A673 (cell line): Measurements from ENCODE around the gene CC2D1A. TPM values are rescaled to one million over a fixed set of nuclear protein-coding genes. Genes with fewer than 3 reads are reported as not detected.
A peak's percentile ranks its signal among the peaks of the same experiment; 100 is the strongest.
"Not testable (repeated sequence)": the region's sequence is repeated elsewhere in the genome, so short reads cannot be mapped to it uniquely, and the experiment has no call there.

Source experiments
- BruUV-seq: library from RNA; stranded (reverse); fragments of 400-500 nt; replicated peaks from 2 replicates; lab custom pipeline; 2021; lab: Mats Ljungman, UMichigan
- CTCF ChIA-PET: fragments of 300-600 bp; sonication (Branson Sonifier 250); formaldehyde crosslinking; loops from one replicate; lab custom pipeline; 2022; ENCODE audit warnings: antibody characterized with exemption; lab: Charles Lee
- POLR2A ChIA-PET: fragments of 300-600 bp; sonication (Branson Sonifier 250); formaldehyde crosslinking; loops from one replicate; lab custom pipeline; 2022; ENCODE audit warnings: antibody characterized with exemption; ENCODE audit not compliant: low non-redundant PET; lab: Charles Lee
- DNase-seq: peaks from one replicate; pipeline ENCODE4 v3.0.0-alpha.2; 2015; ENCODE audit warnings: low spot score
- H3K27ac ChIP-seq: fragments of 200-600 bp; sonication (generic); 2 replicates; pipeline ENCODE4 v1.5.1; 2016; ENCODE audit warnings: mixed run types, low read depth, mild to moderate bottlenecking, mixed read lengths, antibody characterized with exemption, low read length; ENCODE audit not compliant: poor library complexity, severe bottlenecking
- H3K27me3 ChIP-seq: fragments of 200-600 bp; sonication (generic); replicated peaks from 2 replicates; pipeline ENCODE4 v1.6.1; 2017; ENCODE audit warnings: mixed run types, low read depth, mild to moderate bottlenecking, mixed read lengths, antibody characterized with exemption, low read length; ENCODE audit not compliant: insufficient read depth, poor library complexity
- H3K36me3 ChIP-seq: fragments of 200-600 bp; sonication (generic); 2 replicates; pipeline ENCODE4 v1.6.1; 2016; ENCODE audit warnings: mixed run types, mild to moderate bottlenecking, mixed read lengths, antibody characterized with exemption, low read length; ENCODE audit not compliant: insufficient read depth, poor library complexity, severe bottlenecking
- H3K4me1 ChIP-seq: fragments of 200-600 bp; sonication (generic); 2 replicates; pipeline ENCODE4 v1.6.1; 2017; ENCODE audit warnings: mixed run types, mild to moderate bottlenecking, mixed read lengths, antibody characterized with exemption, low read length; ENCODE audit not compliant: insufficient read depth, poor library complexity, severe bottlenecking
- H3K4me3 ChIP-seq: fragments of 200-600 bp; sonication (generic); 2 replicates; pipeline ENCODE4 v1.5.1; 2016; ENCODE audit warnings: low read depth, mixed run types, mild to moderate bottlenecking, mixed read lengths, low read length; ENCODE audit not compliant: poor library complexity, severe bottlenecking
- H3K9me3 ChIP-seq: fragments of 200-600 bp; sonication (generic); 2 replicates; pipeline ENCODE4 v1.6.1; 2016; ENCODE audit warnings: mixed run types, low read depth, mild to moderate bottlenecking, mixed read lengths, antibody characterized with exemption, low read length; ENCODE audit not compliant: poor library complexity, severe bottlenecking
- CTCF ChIP-seq: fragments of 300-800, 200-600 bp; sonication (generic); conservative IDR thresholded peaks from 2 replicates; pipeline ENCODE4 v1.5.1; 2017; ENCODE audit warnings: low read depth, mild to moderate bottlenecking, antibody characterized with exemption, low read length, moderate library complexity, mixed read lengths
- EZH2 ChIP-seq: fragments of 200-600 bp; sonication (generic); IDR thresholded peaks from 2 replicates; pipeline ENCODE4 v1.6.1; 2017; ENCODE audit warnings: borderline replicate concordance, low read depth, mild to moderate bottlenecking, mixed read lengths, antibody characterized with exemption, low read length; ENCODE audit not compliant: poor library complexity, severe bottlenecking
- intact Hi-C: fragments of 100-400 bp; cut with micrococcal nuclease; formaldehyde crosslinking; loops from one replicate; pipeline ENCODE4 v1.10.0; 2022; ENCODE audit not compliant: unreplicated experiment
- total RNA-seq: library from RNA; stranded (reverse); gene quantifications from 2 replicates; pipeline ENCODE4 v1.2.3, GENCODE V29; 2021

Gene CC2D1A
- total RNA-seq, 1 experiment from 2014 or later: 38.6 TPM

- no peak overlapping the region for H3K4me3 ChIP-seq
- ChIA-PET POLR2A (no interaction called here), CTCF (no interaction called here)
- H3K36me3 ChIP-seq: peaks cover 17% of the 10 kb centered on the region
- H3K4me1 ChIP-seq: no peaks in the 10 kb centered on the region
- DNase-seq: no peak
- H3K9me3 ChIP-seq: peaks cover 5% of the 10 kb centered on the region
- intact Hi-C loops: no loop called here
- no TSS peak for BruUV-seq
- H3K27me3 ChIP-seq: no peaks in the 10 kb centered on the region
- H3K27ac ChIP-seq: no peak overlapping the region
- no peak for TF ChIP-seq CTCF
These were observed 14.5 kb downstream of the CC2D1A start for GRCh38 chr19:13920524-13920923.

GRCh38 chr19:13920940-13921747 lies 15.1 kb downstream of the CC2D1A start:
- intact Hi-C loops: no loop called here
- POLR2A ChIA-PET: interaction anchor here (0.8 kb wide), 1 partner anchor 100 kb away, joined by 3 read pairs; no protein-coding TSS in a partner anchor
- BruUV-seq: no TSS peak
- no peaks in the 10 kb centered on the region for H3K4me1 ChIP-seq
- H3K36me3 ChIP-seq: peaks cover 17% of the 10 kb centered on the region
- TF ChIP-seq EZH2 (no peak), CTCF (no peak)
- no peak overlapping the region for H3K27ac ChIP-seq
- no peak overlapping the region for H3K4me3 ChIP-seq
- peaks cover 5% of the 10 kb centered on the region for H3K9me3 ChIP-seq
- DNase-seq: peak; percentile 80
- CTCF ChIA-PET: no interaction called here
- H3K27me3 ChIP-seq: no peaks in the 10 kb centered on the region

- DNase-seq, BruUV-seq, H3K27ac ChIP-seq, CTCF ChIA-PET, intact Hi-C loops, H3K9me3 ChIP-seq, H3K4me3 ChIP-seq, H3K27me3 ChIP-seq, H3K4me1 ChIP-seq: not testable (repeated sequence)
- peaks cover 21% of the 10 kb centered on the region for H3K36me3 ChIP-seq
- POLR2A ChIA-PET: interaction anchor here (0.8 kb wide), 1 partner anchor 101 kb away, joined by 3 read pairs; no protein-coding TSS in a partner anchor
These were observed 16.1 kb downstream of the CC2D1A start for GRCh38 chr19:13922118-13922517.
